GM10266 (cell line): ENCODE measurements around the gene DCST1.
A peak's percentile ranks its signal among the peaks of the same experiment; 100 is the strongest.
"Not testable (repeated sequence)": the region's sequence is repeated elsewhere in the genome, so short reads cannot be mapped to it uniquely, and the experiment has no call there.

Experiments used
- DNase-seq: peaks from one replicate; pipeline ENCODE4 v3.0.0; 2012; ENCODE audit errors: extremely low spot score
- CTCF ChIP-seq: IDR thresholded peaks from 2 replicates; pipeline ENCODE4 v1.5.1; 2012; ENCODE audit warnings: mild to moderate bottlenecking, low read depth; ENCODE audit not compliant: control insufficient read depth, insufficient read depth; ENCODE audit errors: missing control alignments

DCST1 gene, protein sequence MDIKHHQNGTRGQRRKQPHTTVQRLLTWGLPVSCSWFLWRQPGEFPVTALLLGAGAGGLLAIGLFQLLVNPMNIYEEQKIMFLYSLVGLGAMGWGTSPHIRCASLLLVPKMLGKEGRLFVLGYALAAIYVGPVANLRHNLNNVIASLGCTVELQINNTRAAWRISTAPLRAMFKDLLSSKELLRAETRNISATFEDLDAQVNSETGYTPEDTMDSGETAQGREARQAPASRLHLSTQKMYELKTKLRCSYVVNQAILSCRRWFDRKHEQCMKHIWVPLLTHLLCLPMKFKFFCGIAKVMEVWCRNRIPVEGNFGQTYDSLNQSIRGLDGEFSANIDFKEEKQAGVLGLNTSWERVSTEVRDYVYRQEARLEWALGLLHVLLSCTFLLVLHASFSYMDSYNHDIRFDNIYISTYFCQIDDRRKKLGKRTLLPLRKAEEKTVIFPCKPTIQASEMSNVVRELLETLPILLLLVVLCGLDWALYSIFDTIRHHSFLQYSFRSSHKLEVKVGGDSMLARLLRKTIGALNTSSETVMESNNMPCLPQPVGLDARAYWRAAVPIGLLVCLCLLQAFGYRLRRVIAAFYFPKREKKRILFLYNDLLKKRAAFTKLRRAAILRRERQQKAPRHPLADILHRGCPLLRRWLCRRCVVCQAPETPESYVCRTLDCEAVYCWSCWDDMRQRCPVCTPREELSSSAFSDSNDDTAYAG

DNA sequence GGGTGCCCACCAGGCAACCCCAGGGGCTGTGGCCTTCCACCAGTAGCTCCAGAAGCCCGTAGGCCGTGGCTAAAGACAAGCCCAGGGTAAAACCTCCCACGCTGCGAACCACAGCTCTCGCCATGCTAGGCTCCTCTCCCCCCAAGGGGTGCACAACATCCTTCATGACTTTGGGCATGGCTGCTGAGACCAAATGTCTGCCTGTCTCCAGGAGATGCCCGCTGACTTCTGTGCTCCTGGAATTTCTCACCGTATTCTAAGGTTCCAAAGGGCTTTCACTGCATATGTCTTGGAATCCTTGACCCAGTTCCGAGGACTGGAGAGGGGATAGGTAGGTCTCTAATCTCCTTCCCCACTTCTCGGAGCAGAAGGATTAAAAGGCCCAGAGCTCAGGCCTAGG, at the start of gene DCST1, which contains the start of gene DCST2:
TSS of gene DCST1 (plus strand) at position 301 of the 400 bp plus-strand sequence. CDS start 213 bp downstream, outside the sequence.
TSS of gene DCST2 (minus strand) at position 258 of the 400 bp plus-strand sequence. CDS start at position 178, 80 bp downstream.
- TF ChIP-seq CTCF: no peak
- no peak for DNase-seq

DNA sequence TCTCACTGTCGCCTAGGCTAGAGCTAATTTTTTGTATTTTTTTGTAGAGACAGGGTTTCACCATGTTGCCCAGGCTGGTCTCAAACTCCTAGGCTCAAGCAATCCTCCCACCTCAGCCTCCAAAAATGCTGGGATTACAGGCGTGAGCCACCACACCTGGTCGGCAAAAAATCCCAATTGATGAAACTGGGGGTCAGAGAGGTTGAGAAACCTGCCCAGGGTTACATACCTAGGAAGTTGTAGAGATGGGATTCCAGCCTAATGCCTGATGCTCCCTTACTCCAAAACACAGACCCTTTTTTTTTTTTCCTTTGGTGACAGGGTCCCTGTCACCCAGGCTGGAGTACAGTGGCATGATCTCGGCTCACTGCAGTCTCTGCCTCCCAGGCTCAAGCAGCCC, 46.9 kb upstream of the DCST1 start:
- not testable (repeated sequence) for DNase-seq

- no peak for TF ChIP-seq CTCF
- no peak for DNase-seq
Observed at GRCh38 chr1:154987326-154987725, 46.3 kb upstream of the DCST1 start.

DNA sequence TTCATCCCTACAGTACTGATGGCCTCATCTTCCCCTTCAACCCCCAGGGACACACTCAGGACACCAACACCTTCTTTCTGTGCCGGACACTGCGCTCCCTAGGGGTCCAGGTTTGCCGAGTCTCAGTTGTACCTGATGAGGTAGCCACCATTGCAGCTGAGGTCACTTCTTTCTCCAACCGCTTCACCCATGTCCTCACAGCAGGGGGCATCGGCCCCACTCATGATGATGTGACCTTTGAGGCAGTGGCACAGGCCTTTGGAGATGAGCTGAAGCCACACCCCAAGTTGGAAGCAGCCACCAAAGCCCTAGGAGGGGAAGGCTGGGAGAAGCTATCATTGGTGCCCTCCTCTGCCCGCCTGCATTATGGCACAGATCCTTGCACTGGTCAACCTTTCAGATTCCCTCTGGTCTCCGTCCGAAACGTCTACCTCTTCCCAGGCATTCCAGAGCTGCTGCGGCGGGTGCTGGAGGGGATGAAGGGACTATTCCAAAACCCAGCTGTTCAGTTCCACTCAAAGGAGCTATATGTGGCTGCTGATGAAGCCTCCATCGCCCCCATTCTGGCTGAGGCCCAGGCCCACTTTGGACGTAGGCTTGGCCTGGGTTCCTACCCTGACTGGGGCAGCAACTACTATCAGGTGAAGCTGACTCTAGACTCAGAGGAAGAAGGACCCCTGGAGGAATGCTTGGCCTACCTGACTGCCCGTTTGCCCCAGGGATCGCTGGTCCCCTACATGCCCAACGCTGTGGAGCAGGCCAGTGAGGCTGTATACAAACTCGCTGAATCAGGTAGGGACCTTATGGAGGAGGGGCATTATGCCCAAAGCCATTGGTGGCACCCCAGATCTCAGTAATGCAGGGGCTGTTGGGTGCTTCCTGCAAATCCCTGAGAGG, 45.3 kb upstream of the DCST1 start:
- no peak for DNase-seq
- TF ChIP-seq CTCF: peak; percentile 31

DNA sequence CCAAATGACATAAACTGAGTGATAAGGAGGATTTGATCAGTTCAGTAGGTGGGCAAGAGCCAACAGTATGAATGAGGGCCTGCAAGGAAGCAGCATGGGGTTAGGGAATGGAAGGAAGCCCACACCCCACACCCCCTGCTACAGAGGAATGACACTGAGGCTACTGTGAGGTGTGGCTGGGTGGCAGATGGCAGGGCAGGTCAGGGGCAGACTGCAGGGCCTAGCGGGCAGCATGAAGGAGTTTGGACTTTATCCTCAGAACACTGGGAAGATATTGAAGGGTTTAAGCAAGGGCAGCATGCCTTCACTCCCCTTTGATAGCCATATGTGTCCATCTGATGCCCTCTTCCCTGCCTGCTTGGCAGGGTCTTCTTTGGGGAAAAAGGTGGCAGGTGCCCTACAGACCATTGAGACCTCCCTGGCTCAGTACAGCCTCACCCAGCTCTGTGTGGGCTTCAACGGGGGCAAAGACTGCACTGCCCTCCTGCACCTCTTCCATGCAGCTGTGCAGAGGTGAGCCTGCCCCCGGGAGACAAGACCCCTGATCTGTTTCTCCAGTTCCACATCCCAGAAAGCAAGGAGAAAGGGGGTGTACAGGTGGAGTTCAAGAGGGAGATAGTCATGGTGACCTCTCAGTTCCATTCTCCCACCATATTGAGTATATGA, 44.3 kb upstream of the DCST1 start:
- TF ChIP-seq CTCF: no peak
- DNase-seq: no peak

- no peak for DNase-seq
- TF ChIP-seq CTCF: no peak
Observed at GRCh38 chr1:154990276-154990675, 43.3 kb upstream of the DCST1 start.
